ENCODE measurements around the gene RTP3.

DNA sequence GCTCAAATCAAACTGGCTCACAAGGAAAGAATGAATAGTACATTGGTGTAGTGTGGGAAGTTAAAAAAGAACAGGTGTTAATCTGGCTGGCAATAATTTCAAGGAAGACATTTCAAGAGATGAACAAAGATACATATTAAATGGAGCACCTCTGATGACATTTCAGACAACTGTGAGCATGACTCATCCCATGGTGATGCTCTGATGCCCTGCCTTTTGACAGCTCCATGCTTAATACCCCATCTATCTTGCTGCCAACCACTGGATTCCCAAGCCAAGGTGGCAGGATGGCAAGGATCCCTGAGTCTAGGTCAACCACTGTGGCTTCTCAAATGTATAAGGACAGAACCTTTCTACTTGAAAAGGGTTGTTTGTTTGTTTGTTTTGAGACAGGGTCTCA is 39.0 kb downstream of the RTP3 start:
- TF ChIP-seq, protein P1, sequence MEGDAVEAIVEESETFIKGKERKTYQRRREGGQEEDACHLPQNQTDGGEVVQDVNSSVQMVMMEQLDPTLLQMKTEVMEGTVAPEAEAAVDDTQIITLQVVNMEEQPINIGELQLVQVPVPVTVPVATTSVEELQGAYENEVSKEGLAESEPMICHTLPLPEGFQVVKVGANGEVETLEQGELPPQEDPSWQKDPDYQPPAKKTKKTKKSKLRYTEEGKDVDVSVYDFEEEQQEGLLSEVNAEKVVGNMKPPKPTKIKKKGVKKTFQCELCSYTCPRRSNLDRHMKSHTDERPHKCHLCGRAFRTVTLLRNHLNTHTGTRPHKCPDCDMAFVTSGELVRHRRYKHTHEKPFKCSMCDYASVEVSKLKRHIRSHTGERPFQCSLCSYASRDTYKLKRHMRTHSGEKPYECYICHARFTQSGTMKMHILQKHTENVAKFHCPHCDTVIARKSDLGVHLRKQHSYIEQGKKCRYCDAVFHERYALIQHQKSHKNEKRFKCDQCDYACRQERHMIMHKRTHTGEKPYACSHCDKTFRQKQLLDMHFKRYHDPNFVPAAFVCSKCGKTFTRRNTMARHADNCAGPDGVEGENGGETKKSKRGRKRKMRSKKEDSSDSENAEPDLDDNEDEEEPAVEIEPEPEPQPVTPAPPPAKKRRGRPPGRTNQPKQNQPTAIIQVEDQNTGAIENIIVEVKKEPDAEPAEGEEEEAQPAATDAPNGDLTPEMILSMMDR (IDR thresholded peaks at IDR 0.05), result no peak
- no peak for TF ChIP-seq POLR2A (IDR thresholded peaks at IDR 0.05)

Data from body of pancreas (tissue), 4 donors.